IPS-NIHi7 (cell line): Measurements from ENCODE around the gene CYP2E1.
"Not testable (repeated sequence)": the region's sequence is repeated elsewhere in the genome, so short reads cannot be mapped to it uniquely, and the experiment has no call there.

Source experiments
- DNase-seq: peaks from one replicate; pipeline ENCODE4 v3.0.0; 2012; ENCODE audit warnings: mixed read lengths; ENCODE audit errors: extremely low spot score

CYP2E1 gene

GRCh38 chr10:133528296-133528844, 1.2 kb downstream of the CYP2E1 start:
- no peak for DNase-seq

- DNase-seq, result no peak
Observed at GRCh38 chr10:133528845-133529575, 1.8 kb downstream of the CYP2E1 start.

- no peak for DNase-seq
Observed at GRCh38 chr10:133529576-133529946, 2.4 kb downstream of the CYP2E1 start.

- DNase-seq, result no peak
Observed at GRCh38 chr10:133530506-133530905, 3.3 kb downstream of the CYP2E1 start.

- DNase-seq, result no peak
Observed at GRCh38 chr10:133532871-133533270, 5.7 kb downstream of the CYP2E1 start.

GRCh38 chr10:133534417-133534816, 7.3 kb downstream of the CYP2E1 start:
- no peak for DNase-seq

DNA sequence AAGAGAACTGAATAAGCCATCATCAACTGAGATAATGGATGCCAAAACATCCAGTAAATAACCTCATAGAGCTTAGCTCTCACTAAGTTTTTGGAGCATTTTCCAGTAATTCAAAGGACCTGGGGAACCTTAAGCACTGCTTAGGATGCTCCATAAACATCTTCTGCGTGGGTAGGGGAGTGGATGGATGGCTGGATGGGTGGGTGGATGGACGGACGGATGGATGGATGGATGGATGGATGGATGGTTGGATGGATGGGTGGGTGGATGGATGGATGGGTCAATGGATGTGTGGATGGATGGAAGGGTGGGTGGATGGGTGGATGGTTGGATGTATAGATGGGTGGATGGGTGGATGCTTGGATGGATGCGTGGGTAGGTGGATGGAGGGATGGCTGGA, 9.0 kb downstream of the CYP2E1 start:
- no peak for DNase-seq

- DNase-seq, result no peak
Observed at GRCh38 chr10:133537546-133538545, 10.7 kb downstream of the CYP2E1 start.

GRCh38 chr10:133541441-133541975, 14.3 kb downstream of the CYP2E1 start:
- DNase-seq, result not testable (repeated sequence)

DNA sequence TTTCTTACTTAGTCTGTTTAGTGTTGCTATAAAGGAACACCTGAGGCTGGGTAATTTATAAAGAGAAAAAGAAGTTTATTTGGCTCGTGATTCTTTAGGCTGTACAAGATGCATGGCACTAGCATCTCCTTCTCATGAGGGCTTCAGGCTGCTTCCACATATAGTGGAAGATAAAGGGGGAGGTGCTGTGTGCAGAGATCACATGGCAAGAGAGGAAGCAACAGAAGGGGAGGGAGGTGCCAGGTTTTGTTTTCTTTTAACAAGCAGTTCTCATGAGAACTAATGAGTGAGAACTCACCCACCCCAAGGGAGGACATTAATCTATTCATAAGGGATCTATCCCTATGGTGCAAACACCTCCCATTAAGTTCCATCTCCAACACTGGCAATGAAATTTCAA, 17.3 kb downstream of the CYP2E1 start:
- no peak for DNase-seq

- no peak for DNase-seq
Observed at GRCh38 chr10:133554600-133554999, 27.4 kb downstream of the CYP2E1 start.

GRCh38 chr10:133555521-133555920, 28.4 kb downstream of the CYP2E1 start:
- DNase-seq, result no peak

GRCh38 chr10:133557381-133557780, 30.2 kb downstream of the CYP2E1 start:
- DNase-seq, result no peak

GRCh38 chr10:133559216-133559615, 32.1 kb downstream of the CYP2E1 start:
- DNase-seq, result no peak

- DNase-seq, result no peak
Observed at GRCh38 chr10:133564816-133565215, 37.7 kb downstream of the CYP2E1 start.

DNA sequence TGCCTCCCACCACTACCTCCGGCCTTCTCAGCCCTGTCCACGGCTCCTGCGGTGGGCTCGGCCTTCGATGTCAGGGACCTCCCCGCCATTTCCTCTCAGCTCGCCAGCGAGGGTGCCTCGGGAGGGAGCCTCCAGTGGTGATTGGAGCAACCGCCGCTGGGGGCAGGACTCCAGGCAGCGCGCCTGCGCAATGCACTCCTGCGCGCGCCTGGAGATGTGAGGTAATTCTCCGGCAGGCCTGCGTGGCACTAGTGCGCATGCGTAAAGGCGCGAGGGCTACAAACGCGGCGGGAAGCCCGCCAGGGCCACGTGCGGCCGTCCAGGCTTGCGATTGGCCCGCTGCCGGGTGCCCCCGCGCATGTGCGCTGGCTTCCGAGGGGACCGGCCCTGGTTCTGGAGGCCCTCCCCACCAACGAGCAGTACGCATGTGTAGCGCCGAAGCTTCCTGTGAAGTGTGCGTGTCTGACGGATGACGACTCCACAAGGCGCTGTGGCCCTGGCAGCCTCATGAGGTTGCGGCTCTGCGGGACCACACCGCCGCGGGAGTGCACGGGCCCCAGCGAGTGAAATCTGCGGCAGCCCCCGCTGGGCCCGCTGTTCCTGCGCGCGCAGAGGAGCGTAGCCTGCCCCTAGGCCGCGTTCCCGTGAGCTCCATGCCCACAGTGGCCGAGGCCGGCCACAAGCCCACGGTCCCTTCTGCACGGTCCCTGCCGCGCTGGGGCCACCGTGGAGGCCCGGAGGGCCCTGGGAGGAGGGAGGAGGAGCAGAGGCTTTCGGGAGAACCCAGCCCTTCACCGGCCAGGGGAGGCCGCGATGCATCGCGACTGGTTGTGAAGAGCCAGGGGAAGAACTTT, 38.5 kb downstream of the CYP2E1 start, which contains the start of gene SYCE1:
Gene SYCE1 (minus strand): TSS at position 143 of the 854 bp plus-strand sequence. CDS start 54 bp downstream, at position 89.
- DNase-seq, result no peak

DNA sequence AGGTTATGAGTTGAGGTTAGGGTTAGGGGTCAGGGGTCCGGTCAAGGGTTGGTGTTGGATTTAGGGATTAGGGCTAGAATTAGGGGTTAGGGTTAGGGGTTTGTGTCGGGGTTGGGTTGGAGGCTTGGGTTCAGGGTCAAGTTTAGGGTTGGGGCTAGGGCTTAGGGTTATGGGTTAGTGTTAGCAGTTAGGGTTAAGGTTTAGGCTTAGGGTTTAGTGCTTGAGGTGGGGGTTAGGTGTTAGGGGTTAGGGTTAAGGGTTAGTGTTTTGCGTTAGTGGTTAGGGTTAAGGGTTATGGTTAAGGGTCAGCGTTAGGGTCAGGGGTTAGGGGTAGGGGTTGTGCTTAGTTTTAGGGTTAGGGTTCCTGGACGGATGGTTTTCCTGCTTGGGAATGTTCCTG, 40.0 kb downstream of the CYP2E1 start:
- no peak for DNase-seq

GRCh38 chr10:133567609-133568286, 40.6 kb downstream of the CYP2E1 start:
- DNase-seq, result no peak

- DNase-seq, result no peak
Observed at GRCh38 chr10:133568287-133568614, 41.1 kb downstream of the CYP2E1 start.

DNA sequence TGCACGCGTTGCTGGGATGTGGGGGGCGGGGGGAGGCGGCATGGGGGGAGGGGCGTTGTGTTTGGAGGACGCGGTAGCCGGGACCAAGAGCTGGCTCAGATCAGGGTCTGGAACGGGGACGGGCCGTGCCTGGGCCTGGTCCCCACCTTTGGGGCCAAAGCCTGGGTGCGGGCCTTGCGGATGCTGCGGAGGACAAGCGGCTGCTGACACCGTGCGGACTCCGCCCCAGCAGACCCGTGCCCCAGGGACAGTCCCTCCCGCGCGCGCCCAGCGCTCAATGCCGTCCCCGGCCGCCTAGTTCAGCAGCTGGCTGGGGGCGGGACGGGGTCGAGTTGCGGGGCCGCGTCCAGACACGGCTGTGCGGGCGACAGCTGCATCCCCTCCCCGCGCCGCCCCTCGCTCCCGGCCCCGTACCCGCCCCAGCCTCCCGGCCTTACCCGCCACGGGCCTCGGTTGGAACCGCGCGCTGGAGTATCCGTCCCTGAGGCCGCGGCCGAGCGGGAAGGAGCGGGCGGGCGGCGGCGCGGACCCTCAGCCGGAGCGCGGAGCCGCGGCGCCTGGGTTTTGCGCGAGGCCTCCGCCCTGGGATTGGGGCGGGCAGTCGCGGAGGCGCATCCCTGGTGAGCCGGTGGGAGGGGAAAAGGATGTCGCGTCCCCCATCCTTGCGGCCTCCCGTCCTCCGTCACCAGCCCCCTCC, 41.8 kb downstream of the CYP2E1 start:
- DNase-seq, result not testable (repeated sequence)
